Trophoblast cell (in vitro differentiated cells and primary cell): ENCODE measurements around the gene FSTL4.

Source experiments
- DNase-seq, 2 donors: peaks; one replicate each; pipeline ENCODE4 v3.0.0-alpha.2; 2016
- H2AFZ ChIP-seq: 2 replicates; pipeline ENCODE4 v1.6.1; 2013; ENCODE audit warnings: low read length, moderate library complexity, mild to moderate bottlenecking; ENCODE audit not compliant: insufficient read depth, poor library complexity
- H2AK5ac ChIP-seq: 2 replicates; pipeline ENCODE4 v1.6.1; 2013; ENCODE audit warnings: mild to moderate bottlenecking, low read length
- H2BK120ac ChIP-seq: 2 replicates; pipeline ENCODE4 v1.6.1; 2013; ENCODE audit warnings: low read length, mild to moderate bottlenecking, moderate library complexity; ENCODE audit not compliant: insufficient read depth, poor library complexity
- H2BK12ac ChIP-seq: 2 replicates; pipeline ENCODE4 v1.6.1; 2013; ENCODE audit warnings: mild to moderate bottlenecking, low read length, moderate library complexity
- H2BK5ac ChIP-seq: 2 replicates; pipeline ENCODE4 v1.6.1; 2013; ENCODE audit warnings: low read length, low read depth, moderate library complexity, mild to moderate bottlenecking; ENCODE audit not compliant: poor library complexity
- H3K14ac ChIP-seq: 2 replicates; pipeline ENCODE4 v1.6.1; 2013; ENCODE audit warnings: mild to moderate bottlenecking, low read length
- H3K18ac ChIP-seq: 2 replicates; pipeline ENCODE4 v1.6.1; 2013; ENCODE audit warnings: mild to moderate bottlenecking, low read length
- H3K23ac ChIP-seq: 2 replicates; pipeline ENCODE4 v1.6.1; 2013; ENCODE audit warnings: low read length
- H3K27ac ChIP-seq: 2 replicates; pipeline ENCODE4 v1.5.1; 2013; ENCODE audit warnings: low read depth, mild to moderate bottlenecking, inconsistent platforms, low read length, moderate library complexity
- H3K27me3 ChIP-seq: 2 replicates; pipeline ENCODE4 v1.6.1; 2013; ENCODE audit warnings: inconsistent platforms, mild to moderate bottlenecking, low read length, moderate library complexity; ENCODE audit not compliant: insufficient read depth
- H3K36me3 ChIP-seq, 2 experiments: 1 replicate in 1 of 2; 2 replicates in 1 of 2; pipeline ENCODE4 v1.6.1; 2013; ENCODE audit warnings: low read length in 2 of 2, mild to moderate bottlenecking in 2 of 2, moderate library complexity in 1 of 2; ENCODE audit not compliant: insufficient read depth in 2 of 2, control insufficient read depth in 1 of 2
- H3K4ac ChIP-seq: 2 replicates; pipeline ENCODE4 v1.6.1; 2013; ENCODE audit warnings: low read depth, mild to moderate bottlenecking, low read length, moderate library complexity
- H3K4me1 ChIP-seq, 2 experiments: 1 replicate in 1 of 2; 2 replicates in 1 of 2; pipeline ENCODE4 v1.6.1; 2013; ENCODE audit warnings: low read length in 2 of 2, mild to moderate bottlenecking in 2 of 2, moderate library complexity in 1 of 2; ENCODE audit not compliant: insufficient read depth in 2 of 2, control insufficient read depth in 1 of 2
- H3K4me2 ChIP-seq: 2 replicates; pipeline ENCODE4 v1.6.1; 2013; ENCODE audit warnings: inconsistent platforms, mild to moderate bottlenecking, low read length, moderate library complexity
- H3K4me3 ChIP-seq: 2 replicates; pipeline ENCODE4 v1.5.1; 2013; ENCODE audit warnings: mild to moderate bottlenecking, low read depth, low read length, inconsistent platforms
- H3K79me1 ChIP-seq: one replicate; pipeline ENCODE4 v1.6.1; 2013; ENCODE audit warnings: low read length
- H3K79me2 ChIP-seq: 2 replicates; pipeline ENCODE4 v1.6.1; 2013; ENCODE audit warnings: low read length, mild to moderate bottlenecking; ENCODE audit not compliant: control insufficient read depth, insufficient read depth, poor library complexity
- H3K9ac ChIP-seq: 2 replicates; pipeline ENCODE4 v1.6.1; 2013; ENCODE audit warnings: mild to moderate bottlenecking, low read length
- H3K9me3 ChIP-seq: 2 replicates; pipeline ENCODE4 v1.6.1; 2013; ENCODE audit warnings: low read depth, mild to moderate bottlenecking, control low read depth, inconsistent platforms, low read length; ENCODE audit not compliant: insufficient read depth
- H4K12ac ChIP-seq: 2 replicates; pipeline ENCODE4 v1.6.1; 2013; ENCODE audit warnings: low read depth, mild to moderate bottlenecking, low read length, moderate library complexity
- H4K8ac ChIP-seq: 2 replicates; pipeline ENCODE4 v1.6.1; 2013; ENCODE audit warnings: low read depth, mild to moderate bottlenecking, low read length, moderate library complexity
- H4K91ac ChIP-seq: one replicate; pipeline ENCODE4 v1.6.1; 2013; ENCODE audit warnings: low read depth, mild to moderate bottlenecking, low read length, moderate library complexity
- WGBS: extraction: QIAGEN DNeasy Blood & Tissue Kit; methylation state at CpG from one replicate; pipeline ENCODE4 v1.1.7; 2013; ENCODE audit warnings: missing lambda C conversion rate; ENCODE audit not compliant: insufficient read length, insufficient coverage; ENCODE audit errors: extremely low coverage; 5-methylcytosine and 5-hydroxymethylcytosine counted together

The FSTL4 gene

GRCh38 chr5:133334796-133335639 lies 277.3 kb downstream of the FSTL4 start:
- no peaks in the 10 kb centered on the region for H3K79me1 ChIP-seq
- H2BK120ac ChIP-seq: no peak overlapping the region
- no peaks in the 10 kb centered on the region for H3K4me1 ChIP-seq
- H2AK5ac ChIP-seq: no peak overlapping the region
- H4K8ac ChIP-seq: no peak overlapping the region
- no peak overlapping the region for H3K9ac ChIP-seq
- no peak overlapping the region for H4K12ac ChIP-seq
- DNase-seq: no peak
- H3K4me2 ChIP-seq: no peak overlapping the region
- no peaks in the 10 kb centered on the region for H3K27me3 ChIP-seq
- no peaks in the 10 kb centered on the region for H3K9me3 ChIP-seq
- no peaks in the 10 kb centered on the region for H3K79me2 ChIP-seq
- no peak overlapping the region for H3K18ac ChIP-seq
- no peak overlapping the region for H3K14ac ChIP-seq
- no peak overlapping the region for H3K23ac ChIP-seq
- H2AFZ ChIP-seq: no peak overlapping the region
- H3K4me3 ChIP-seq: no peak overlapping the region
- no peaks in the 10 kb centered on the region for H3K36me3 ChIP-seq
- no peak overlapping the region for H4K91ac ChIP-seq
- H3K4ac ChIP-seq: no peak overlapping the region
- no peak overlapping the region for H2BK5ac ChIP-seq
- H3K27ac ChIP-seq: no peak overlapping the region
- WGBS: no CpG with 5 or more reads among the region's 14 CpGs
- no peak overlapping the region for H2BK12ac ChIP-seq

DNA sequence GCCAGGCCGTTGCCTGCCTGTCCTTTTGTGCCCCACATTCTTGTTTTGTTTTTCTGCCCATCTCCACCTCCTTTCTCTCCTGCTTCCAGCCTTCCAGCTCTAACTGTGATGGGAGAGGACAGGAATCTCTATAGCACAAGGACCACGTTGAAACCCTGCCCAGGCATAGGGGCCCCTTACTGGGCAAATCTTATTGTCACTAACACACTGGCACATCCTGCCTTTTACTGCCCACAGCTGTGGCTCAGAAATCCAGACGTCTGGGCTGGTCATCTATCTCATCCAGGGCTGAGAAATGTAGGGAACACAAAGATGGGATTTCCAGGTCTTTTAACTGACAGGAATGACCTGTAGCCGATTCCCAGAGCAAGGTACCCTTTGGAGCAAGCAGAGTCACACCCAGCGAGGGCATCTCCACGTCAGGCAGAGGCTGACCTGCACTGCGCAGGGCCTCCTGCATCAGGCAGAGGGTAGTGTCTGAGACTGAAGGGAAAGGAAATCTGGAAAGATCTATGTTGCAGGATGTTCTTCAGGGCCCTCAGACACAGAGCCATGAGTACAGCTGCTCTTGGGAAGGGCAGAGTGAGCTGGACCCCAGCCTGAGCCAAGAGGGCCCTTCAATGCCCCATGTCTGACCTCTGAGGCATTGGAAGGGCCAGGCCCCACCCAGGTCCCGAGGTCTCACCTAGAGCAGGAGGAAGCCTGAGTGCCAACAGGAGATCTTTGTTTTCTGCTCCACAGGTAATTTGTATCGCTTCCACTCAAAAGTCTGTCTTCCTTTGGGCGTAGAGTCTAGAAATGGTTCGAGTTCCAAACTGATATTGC lies 278.8 kb downstream of the FSTL4 start:
- no peak overlapping the region for H2BK5ac ChIP-seq
- H3K27ac ChIP-seq: no peak overlapping the region
- no peak overlapping the region for H2BK120ac ChIP-seq
- H3K4me3 ChIP-seq: no peak overlapping the region
- no peaks in the 10 kb centered on the region for H3K79me1 ChIP-seq
- no peaks in the 10 kb centered on the region for H3K79me2 ChIP-seq
- no peaks in the 10 kb centered on the region for H3K9me3 ChIP-seq
- H3K9ac ChIP-seq: no peak overlapping the region
- H3K36me3 ChIP-seq: no peaks in the 10 kb centered on the region
- no peak overlapping the region for H3K23ac ChIP-seq
- no peak overlapping the region for H2BK12ac ChIP-seq
- H4K8ac ChIP-seq: no peak overlapping the region
- H3K18ac ChIP-seq: no peak overlapping the region
- H3K27me3 ChIP-seq: no peaks in the 10 kb centered on the region
- H3K14ac ChIP-seq: no peak overlapping the region
- no CpG with 5 or more reads among the region's 11 CpGs for WGBS
- H4K91ac ChIP-seq: no peak overlapping the region
- H3K4me1 ChIP-seq: no peaks in the 10 kb centered on the region
- H2AK5ac ChIP-seq: no peak overlapping the region
- no peak for DNase-seq
- H2AFZ ChIP-seq: no peak overlapping the region
- no peak overlapping the region for H3K4ac ChIP-seq
- no peak overlapping the region for H3K4me2 ChIP-seq
- H4K12ac ChIP-seq: no peak overlapping the region

GRCh38 chr5:133332439-133333024 lies 279.8 kb downstream of the FSTL4 start:
- peak in 1 of 2 donors; percentile 7 for DNase-seq
- no peak overlapping the region for H3K14ac ChIP-seq
- no peak overlapping the region for H3K4me3 ChIP-seq
- H3K36me3 ChIP-seq: no peaks in the 10 kb centered on the region
- H2BK120ac ChIP-seq: no peak overlapping the region
- no peak overlapping the region for H4K91ac ChIP-seq
- H3K79me1 ChIP-seq: no peaks in the 10 kb centered on the region
- H3K4me1 ChIP-seq: no peaks in the 10 kb centered on the region
- H3K79me2 ChIP-seq: no peaks in the 10 kb centered on the region
- H2AFZ ChIP-seq: no peak overlapping the region
- H3K9ac ChIP-seq: no peak overlapping the region
- H3K18ac ChIP-seq: no peak overlapping the region
- H2AK5ac ChIP-seq: no peak overlapping the region
- H4K12ac ChIP-seq: no peak overlapping the region
- H3K27me3 ChIP-seq: no peaks in the 10 kb centered on the region
- H3K23ac ChIP-seq: no peak overlapping the region
- H2BK12ac ChIP-seq: no peak overlapping the region
- H3K4me2 ChIP-seq: no peak overlapping the region
- H3K9me3 ChIP-seq: no peaks in the 10 kb centered on the region
- H3K4ac ChIP-seq: no peak overlapping the region
- H3K27ac ChIP-seq: no peak overlapping the region
- no peak overlapping the region for H2BK5ac ChIP-seq
- no CpG with 5 or more reads among the region's 5 CpGs for WGBS
- no peak overlapping the region for H4K8ac ChIP-seq

DNA sequence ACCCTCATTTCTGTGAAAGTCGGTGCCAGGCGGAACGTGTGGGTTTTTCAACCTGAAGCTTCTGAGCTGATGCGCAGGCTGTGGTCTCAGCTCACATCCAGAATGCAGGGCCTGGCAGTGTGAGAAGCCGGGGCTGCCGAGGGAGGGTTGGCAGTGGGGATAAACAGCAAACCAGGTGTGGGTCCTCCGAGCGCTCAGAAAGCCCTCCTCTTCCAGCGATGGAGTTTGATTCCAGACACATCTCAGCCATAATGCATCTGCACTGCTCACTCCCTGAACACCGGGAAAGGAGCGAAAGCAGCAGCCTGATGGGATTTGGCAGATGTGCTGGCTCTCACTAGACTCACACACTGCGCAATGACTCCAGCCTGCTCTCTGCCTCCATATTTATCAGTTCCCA lies 280.4 kb downstream of the FSTL4 start:
- Histone ChIP-seq H3K4me2 (no peak overlapping the region), H3K23ac (no peak overlapping the region), H2BK12ac (no peak overlapping the region), H4K91ac (no peak overlapping the region), H3K79me2 (no peaks in the 10 kb centered on the region), H3K4me3 (no peak overlapping the region), H3K36me3 (no peaks in the 10 kb centered on the region), H3K27me3 (no peaks in the 10 kb centered on the region), H3K4ac (no peak overlapping the region), H2AFZ (no peak overlapping the region), H3K27ac (no peak overlapping the region), H4K12ac (no peak overlapping the region), H2BK5ac (no peak overlapping the region), H2AK5ac (no peak overlapping the region), H2BK120ac (no peak overlapping the region), H3K4me1 (no peaks in the 10 kb centered on the region), H3K9me3 (no peaks in the 10 kb centered on the region), H3K18ac (no peak overlapping the region), H3K9ac (no peak overlapping the region), H3K14ac (no peak overlapping the region), H4K8ac (no peak overlapping the region), H3K79me1 (no peaks in the 10 kb centered on the region)
- WGBS: no CpG with 5 or more reads among the region's 12 CpGs
- DNase-seq: no peak
